ENCODE results near the gene ANKRD11.
"Not testable (repeated sequence)": the region's sequence is repeated elsewhere in the genome, so short reads cannot be mapped to it uniquely, and the experiment has no call there.

Gene ANKRD11

DNA sequence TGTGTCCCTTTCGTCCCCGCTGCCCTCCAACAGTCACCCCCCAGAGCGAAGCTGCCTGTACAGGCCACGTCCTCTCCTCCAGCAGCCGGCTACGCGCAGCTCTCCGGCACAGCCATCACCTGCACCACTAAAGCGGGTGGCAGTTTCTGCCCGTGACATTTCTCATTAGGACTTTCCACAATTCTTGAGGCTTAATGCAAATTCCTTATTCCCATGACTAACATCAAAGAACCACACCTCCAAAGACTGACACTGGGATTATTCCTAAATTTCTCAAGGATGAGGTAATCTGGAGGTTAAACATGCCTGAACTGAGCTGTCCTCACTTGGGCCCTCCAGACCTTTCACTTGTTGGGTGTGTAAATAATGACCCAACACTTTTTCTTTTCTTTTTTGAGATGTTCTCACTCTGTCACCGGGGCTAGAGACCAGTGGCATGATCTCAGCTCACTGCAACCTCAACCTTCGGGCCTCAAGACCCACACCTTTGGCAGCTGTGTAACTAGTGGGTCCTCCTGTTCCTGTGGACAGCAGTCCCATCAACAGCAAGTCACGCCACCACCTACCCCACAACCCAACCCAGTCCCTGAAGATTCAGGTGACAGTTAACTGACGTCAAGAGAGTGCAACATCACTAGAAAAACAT, 11.7 kb downstream of the ANKRD11 start:
- DNase-seq (ENCODE audit: low spot score) = peak; percentile 62

DNA sequence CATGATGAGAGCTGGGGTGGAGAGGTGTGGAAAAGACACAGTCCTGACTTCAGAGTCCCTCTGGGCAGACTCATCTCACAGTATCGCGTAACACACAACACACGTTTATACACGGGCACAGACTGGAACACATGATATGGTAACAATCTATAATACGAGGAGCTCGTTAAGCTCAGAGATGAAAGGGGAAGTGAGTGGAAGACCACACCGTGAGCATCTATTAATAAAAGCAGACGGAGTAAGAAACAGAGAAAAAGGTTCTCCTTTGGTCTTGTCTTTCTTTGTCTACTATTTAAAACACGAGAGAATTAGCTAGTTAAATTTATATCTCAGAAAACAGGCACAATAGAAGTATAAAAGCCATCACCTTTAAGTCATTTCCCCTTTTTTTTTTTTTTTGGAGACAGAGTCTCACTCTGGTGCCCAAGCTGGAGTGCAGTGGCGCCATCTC, 13.5 kb downstream of the ANKRD11 start:
- DNase-seq (ENCODE audit: low spot score) = no peak

DNA sequence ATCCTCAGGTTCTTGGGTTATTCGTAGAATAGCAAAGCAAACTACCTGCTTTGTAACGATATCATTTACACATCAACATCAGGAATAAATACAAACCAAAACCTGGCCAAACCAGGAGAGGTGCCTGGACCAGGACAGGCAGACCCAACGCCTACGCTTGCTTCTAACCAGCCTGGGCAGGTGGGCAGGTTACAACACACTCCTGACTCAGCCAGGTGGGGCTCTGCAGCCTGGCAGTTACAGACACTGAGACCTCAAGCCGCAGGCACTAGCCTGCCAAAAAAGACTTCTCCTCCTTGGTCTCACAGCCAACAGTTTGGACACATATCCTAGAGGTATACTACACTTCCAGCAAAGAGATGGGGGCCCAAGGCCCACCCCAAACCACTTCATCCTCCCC, 14.0 kb downstream of the ANKRD11 start:
- no peak for DNase-seq (ENCODE audit: low spot score)

DNA sequence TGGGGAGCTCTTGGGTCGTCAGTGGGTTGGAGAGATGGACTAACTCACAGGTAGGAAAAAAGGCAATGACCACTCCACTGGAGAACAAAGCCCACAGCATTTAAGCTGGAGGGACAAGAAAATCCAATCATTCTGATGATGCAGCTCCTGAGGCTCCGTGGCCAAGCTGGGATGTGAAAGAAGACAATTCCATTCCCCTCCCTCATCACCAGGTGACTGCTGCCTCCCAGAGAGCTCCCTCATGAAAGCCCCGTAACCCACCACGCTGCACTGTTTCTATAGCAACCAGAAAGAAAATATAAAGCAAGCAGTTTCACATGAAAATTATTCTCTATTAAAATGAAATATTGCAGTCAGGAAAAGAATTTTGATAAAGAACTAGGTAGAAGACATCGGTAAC, 15.2 kb downstream of the ANKRD11 start:
- DNase-seq (ENCODE audit: low spot score) = no peak

DNA sequence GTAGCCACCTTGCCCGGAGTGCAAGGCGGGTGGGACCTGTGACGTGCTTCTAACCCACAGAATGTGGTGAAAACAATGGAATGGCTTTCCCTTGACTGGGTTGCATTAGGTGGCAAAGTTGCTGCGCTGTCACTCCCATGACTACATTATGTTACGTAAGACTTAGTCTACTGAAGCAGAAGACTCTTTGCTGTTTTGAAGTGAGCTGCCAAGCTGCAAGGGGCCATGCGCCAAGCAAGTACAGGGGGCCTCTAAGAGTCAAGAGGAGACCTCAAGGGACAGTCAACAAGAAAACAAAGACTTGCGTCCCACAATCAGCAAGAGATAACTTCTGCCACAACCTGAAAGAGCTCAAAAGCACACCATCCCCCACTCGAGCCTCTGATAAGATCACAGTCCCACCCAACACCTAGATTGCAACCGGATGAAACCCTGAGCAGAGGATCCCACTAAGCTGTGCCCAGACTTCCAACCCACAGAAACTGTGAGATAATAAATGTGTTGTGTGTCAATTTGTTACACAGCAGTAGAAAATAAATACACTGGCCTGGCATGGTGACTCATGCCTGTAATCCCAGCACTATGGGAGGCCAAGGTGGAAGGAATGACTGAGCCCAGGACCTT, 16.5 kb downstream of the ANKRD11 start:
- no peak for DNase-seq (ENCODE audit: low spot score)

DNA sequence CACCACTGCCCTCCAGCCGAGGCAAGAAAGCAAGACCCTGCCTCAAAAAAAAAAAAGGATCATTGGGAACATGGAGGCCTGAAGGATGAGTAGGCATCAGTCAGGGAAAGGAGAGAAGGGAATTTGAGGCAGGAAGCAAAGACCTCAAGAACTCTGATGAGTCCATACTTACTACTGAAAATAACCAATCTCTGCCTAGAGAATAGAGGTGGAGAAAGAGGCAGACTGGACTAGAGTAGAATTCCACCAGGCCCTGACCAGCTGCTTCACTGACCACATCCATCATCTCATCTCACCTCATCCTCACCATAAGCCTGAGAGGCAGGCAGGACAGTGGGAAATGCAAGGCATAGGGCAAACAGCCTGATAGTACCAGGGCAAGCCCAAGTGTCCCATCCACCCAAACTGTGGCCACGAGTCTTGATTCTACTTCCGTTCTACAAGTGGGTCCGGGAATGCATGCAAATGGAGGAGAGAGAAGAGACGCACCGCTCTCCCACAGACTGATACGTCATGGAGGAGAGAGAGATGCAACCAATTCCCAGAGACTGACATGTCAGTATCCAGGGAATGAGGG, 17.1 kb downstream of the ANKRD11 start:
- DNase-seq (ENCODE audit: low spot score) = no peak

DNA sequence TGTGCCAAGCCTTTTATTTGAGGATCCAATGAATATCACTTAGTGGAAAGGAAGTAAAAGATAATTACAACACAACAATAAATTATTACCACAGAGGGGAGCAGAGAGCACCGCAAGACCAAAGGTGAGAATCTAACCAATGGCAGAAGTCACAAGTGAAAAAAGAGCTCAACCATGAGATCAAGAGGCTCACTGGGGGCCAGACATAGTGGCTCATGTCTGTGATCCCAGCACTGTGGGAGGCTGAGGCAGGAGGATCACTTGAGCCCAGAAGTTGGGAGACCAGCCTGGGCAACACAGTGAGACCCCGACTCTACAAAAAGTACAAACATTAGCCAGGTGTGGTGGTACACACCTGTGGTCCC, 17.7 kb downstream of the ANKRD11 start:
- DNase-seq (ENCODE audit: low spot score) = no peak

DNA sequence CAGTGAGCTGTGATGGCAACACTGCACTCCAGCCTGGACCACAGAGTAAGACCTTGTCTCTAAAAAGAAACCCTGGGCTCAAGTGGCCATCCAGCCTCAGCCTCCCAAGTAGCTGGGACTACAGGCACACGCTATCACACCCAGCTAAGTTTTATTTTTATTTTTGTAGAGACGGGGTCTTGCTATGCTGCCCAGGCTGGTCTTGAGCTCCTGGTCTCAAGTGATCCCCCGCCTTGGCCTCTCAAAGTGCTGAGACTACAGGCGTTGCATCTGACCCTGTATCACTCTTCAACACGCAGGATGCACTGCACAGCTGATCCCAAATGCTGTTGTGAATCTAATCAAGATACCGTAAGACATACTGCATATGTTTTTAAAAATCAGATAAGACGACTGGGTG, 23.0 kb downstream of the ANKRD11 start:
- no peak for DNase-seq (ENCODE audit: low spot score)

DNA sequence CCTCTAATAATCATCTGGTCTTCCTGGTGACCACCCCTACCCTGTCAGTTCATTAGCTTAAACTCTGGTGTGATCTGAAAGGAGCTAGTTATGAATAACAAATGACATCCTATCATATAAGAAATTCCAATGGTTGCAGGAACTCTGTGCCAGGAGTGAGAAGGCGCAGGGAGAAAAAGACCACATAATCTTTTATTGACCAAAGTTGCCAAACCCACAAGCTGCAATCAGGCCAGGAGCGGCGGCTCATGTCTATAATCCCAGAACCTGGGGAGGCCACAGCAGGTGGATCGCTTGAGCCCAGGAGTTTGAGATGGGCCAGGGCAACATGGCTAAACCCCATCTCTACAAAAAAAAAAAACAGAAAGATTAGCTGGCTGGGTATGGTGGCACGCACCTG, 23.4 kb downstream of the ANKRD11 start:
- no peak for DNase-seq (ENCODE audit: low spot score)

DNA sequence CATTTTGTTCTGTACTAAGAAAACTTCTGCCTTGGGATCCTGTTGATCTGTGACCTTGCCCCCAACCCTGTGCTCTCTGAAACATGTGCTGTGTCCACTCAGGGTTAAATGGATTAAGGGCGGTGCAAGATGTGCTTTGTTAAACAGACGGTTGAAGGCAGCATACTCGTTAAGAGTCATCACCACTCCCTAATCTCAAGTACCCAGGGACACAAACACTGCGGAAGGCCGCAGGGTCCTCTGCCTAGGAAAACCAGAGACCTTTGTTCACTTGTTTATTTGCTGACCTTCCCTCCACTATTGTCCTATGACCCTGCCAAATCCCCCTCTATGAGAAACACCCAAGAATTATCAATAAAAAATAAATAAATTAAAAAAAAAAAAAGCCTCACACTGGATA, 27.0 kb downstream of the ANKRD11 start:
- DNase-seq (ENCODE audit: low spot score) = not testable (repeated sequence)

DNA sequence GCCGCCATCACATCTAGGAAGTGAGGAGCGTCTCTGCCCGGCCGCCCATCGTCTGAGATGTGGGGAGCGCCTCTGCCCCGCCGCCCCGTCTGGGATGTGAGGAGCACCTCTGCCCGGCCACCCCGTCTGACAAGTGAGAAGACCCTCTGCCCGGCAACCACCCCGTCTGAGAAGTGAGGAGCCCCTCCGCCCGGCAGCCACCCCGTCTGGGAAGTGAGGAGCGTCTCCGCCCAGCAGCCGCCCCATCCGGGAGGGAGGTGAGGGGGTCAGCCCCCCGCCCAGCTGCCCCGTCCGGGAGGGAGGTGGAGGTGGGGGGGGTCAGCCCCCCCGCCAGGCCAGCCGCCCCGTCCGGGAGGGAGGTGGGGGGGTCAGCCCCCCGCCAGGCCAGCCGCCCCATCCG, 27.7 kb downstream of the ANKRD11 start:
- DNase-seq (ENCODE audit: low spot score) = not testable (repeated sequence)

DNA sequence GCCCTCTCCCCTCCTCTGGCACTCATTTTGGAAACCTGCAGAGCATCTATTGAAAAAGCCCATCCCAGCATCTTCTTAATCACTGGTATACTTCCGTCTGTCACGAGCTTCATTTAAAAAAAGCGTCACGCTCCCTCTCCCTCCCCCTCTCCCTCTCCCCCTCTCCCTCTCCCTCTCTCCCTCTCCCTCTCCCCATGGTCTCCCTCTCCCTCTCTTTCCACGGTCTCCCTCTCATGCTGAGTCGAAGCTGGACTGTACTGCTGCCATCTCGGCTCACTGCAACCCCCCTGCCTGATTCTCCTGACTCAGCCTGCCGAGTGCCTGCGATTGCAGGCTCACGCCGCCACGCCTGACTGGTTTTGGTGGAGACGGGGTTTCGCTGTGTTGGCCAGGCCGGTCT, 28.5 kb downstream of the ANKRD11 start:
- DNase-seq (ENCODE audit: low spot score) = not testable (repeated sequence)

DNA sequence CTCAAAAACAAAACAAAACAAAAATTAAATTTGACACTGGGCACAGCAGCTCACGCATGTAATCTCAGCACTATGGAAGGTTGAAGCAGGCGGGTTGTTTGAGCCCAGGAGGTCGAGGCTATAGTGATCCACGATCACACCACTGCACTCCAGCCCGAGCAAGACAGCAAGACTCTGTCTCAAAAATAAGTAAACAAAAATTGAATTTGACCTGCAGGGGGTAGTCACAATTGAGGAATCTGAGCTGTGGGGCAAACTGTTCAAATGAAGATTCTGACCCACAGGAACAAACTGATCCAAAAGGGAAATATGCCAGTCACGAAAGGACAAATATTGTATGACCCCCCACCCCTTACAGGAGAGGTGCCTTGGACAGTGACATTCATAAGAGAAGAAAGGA, 29.8 kb downstream of the ANKRD11 start:
- DNase-seq (ENCODE audit: low spot score) = no peak

DNA sequence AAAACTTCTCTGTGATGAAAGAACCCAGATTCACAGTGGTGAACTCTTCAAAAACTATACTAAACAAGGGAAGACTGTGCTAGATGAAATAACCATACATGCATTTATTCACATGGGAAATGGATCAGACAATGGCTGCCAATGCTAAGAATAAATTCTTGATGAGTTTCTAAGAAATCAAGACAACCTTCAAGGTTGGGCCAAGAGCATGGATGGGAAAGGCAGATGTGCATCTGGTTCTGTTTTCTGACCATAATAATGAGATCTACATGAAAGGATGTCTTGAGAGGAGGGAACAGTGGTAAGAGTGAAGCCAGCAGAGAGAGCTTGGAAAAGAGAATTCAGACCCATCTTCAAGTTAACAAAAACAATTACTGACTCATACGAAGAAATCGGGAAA, 31.4 kb downstream of the ANKRD11 start:
- DNase-seq (ENCODE audit: low spot score) = no peak

DNA sequence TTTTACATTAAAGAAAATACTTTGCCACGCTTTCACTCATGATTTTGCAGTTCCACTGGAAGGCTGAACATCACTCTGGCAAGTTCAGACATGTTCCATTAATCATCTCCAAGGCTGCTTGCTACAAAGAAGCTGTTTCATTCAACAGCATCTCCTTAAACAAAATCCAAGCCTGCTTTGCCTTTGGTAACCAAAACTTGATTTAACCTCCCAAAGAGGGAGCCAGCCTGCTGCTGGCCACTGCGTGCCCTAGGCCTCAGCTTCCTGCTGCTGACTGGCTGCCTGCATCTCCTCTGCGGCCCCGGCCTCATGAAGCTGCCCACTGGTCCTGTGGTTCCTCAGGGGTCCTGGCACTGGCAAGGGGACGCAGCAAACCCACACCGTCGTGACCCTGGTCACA, 31.8 kb downstream of the ANKRD11 start:
- DNase-seq (ENCODE audit: low spot score) = no peak

DNA sequence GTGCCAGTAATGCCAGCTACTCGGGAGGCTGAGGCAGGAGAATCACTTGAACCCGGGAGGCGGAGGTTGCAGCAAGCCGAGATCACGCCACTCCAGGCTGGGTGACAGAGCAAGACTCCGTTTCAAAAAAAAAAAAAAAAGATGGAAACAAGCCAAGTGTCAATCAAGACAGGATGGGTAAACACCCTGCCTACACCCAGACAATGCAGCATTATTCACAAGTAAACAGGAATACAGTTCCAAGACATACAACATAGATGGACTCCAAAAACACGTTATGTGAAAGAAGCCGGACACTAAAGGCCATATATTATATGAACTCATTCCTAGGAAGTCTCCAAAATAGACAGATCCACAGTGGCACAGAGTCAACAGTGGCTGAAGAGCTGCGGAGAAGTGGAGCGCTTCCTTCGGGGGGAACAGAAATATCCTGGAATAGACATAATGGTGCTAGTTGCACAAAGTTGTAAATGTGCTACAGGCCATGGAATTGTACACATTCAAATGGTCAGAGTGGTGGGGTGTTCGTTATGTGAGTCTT, 33.9 kb downstream of the ANKRD11 start:
- no peak for DNase-seq (ENCODE audit: low spot score)

DNA sequence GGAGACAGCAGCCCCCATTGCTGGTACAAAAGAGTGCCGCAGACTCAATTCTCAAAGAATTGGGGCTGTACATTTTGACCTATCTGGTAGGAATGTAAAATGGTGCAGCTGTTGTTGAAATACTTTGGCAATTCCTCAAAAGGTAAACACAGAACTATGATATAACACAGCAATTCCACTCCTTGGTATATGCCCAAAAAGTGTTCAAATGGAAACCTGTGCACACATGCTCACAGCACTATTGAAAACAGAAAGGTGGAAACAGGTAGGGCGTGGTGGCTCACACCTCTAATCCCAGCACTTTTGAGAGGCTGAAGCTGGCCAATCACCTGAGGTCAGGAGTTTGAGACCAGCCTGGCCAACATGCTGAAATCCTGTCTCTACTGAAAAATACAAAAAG, 34.7 kb downstream of the ANKRD11 start:
- DNase-seq (ENCODE audit: low spot score) = no peak

DNA sequence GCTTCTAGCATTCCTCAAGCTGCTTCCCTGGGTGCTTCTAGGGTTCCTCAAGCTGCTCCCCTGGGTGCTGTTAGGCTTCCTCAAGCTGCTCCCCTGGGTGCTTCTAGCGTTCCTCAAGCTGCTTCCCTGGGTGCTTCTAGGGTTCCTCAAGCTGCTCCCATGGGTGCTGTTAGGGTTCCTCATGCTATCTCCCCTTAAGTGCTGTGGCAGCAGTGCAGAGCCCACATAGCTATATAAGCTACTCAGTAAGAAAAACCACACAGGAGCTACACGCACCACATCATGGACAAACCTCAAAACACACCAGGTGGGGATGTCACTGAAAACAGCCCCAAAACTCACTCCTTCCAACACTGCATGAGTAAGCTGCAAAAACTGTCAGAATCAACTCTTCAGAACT, 35.2 kb downstream of the ANKRD11 start:
- no peak for DNase-seq (ENCODE audit: low spot score)

DNA sequence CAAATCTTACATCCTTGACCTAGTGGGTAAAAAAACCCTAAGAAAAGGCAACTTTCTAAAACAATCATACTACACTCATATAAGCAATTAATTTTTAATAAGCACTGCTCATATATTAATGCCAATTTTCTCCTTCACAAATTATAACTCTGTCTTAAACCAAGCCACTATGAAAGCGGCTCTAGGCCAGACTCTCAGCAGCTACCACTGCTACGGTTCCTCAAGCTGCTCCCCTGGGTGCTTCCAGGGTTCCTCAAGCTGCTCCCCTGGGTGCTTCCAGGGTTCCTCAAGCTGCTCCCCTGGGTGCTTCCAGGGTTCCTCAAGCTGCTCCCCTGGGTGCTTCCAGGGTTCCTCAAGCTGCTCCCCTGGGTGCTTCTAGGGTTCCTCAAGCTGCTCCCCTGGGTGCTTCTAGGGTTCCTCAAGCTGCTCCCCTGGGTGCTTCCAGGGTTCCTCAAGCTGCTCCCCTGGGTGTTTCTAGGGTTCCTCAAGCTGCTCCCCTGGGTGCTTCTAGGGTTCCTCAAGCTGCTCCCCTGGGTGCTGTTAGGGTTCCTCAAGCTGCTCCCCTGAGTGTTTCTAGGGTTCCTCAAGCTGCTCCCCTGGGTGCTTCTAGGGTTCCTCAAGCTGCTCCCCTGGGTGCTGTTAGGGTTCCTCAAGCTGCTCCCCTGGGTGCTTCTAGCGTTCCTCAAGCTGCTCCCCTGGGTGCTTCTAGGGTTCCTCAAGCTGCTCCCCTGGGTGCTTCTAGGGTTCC, 35.8 kb downstream of the ANKRD11 start:
- not testable (repeated sequence) for DNase-seq (ENCODE audit: low spot score)

DNA sequence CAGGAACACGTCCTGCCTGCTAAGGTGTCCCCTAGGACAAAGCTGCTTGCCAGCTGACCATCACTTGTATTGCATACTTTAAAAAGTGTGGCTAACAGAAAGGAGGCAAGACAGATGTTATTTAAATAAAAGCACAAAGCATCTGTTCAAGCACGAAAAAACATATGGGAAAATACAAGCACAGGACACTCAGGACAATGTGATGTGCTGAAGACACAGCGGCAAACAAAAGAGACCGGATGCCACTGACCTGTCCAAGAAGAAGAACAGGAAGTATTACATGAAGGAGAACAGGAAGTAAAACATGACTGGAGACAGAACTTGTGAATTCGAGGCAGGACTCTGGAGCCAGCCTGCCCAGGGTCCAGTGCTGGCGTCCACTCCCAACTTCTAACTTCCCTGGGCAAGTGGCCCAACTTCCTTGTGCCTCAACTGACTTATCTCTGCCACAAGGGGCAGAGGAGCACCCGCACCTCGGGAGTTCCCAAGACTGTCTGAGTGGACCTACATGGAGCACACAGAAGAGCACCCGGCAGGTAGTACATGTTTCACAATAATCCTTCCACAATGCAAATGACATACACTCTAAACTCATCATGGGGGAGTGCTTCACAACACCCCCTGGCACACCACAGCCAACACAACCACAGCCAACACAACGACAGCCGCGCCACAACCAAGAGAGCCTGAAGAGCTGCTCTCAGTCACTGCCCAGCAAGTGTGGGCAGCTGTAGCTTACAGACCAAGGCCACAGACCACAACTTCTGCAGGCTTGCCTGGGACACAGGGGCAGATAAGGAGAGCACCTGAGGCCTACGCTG, 36.6 kb downstream of the ANKRD11 start:
- no peak for DNase-seq (ENCODE audit: low spot score)

DNA sequence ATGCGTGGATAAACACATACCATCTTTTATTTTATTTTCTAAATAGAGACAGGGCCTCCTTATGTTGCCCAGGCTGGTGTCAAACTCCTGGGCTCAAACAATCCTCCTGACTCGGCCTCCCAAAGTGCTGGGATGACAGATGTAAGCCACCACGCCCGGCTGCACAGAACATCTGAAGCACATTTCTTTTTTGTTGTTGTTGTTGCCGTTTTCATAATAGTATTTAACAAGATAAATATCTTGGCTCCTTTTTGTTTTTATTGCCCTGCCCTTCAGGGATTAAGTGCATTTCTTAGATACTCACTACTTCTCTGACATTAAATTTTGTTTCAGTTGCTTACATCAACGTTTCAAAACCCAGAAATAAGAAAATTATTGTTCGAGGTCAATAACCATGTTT, 37.4 kb downstream of the ANKRD11 start:
- DNase-seq (ENCODE audit: low spot score) = no peak

DNA sequence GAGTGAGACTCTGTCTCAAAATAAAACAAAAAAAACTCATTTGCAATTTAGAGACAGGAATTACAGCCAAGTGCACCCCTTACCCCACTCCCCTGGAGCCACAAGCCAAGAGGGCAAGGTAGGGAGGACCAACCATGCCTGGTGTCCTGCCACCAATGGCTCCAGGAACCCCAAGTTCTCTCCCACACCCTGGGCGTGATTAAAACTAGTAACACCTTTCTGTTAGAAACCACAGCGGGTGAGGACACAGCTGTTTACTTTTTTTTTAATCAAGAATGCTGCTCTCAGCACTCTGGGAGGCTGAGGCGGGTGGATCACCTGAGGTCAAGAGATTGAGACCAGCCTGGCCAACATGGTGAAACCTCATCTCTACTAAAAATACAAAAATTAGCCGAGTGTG, 38.1 kb downstream of the ANKRD11 start:
- no peak for DNase-seq (ENCODE audit: low spot score)
